HL-60 (cell line): ENCODE results near the gene NFIX.

ENCODE experiments used
- DNase-seq, 2 experiments: peaks; one replicate each; pipeline ENCODE4 v3.0.0-alpha.2; 2010 to 2020; ENCODE audit warnings: low read depth in 1 of 2, low spot score in 1 of 2
- H3K27ac ChIP-seq: fragments of 250-450 bp; sonication (Bioruptor Pico); replicated peaks from 2 replicates; pipeline ENCODE4 v1.5.1; 2020; ENCODE audit warnings: mild to moderate bottlenecking, moderate library complexity
- H3K27me3 ChIP-seq: fragments of 250-450 bp; sonication (Bioruptor Pico); 2 replicates; pipeline ENCODE4 v1.5.1; 2021; ENCODE audit warnings: mild to moderate bottlenecking, moderate library complexity; ENCODE audit not compliant: insufficient read depth, poor library complexity, severe bottlenecking
- H3K4me3 ChIP-seq: replicated peaks from 2 replicates; pipeline ENCODE4 v1.5.1; 2011; ENCODE audit warnings: mild to moderate bottlenecking, control low read depth, low read length; ENCODE audit not compliant: insufficient read depth
- CTCF ChIP-seq: IDR thresholded peaks from one replicate; pipeline ENCODE4 v1.5.1; 2011; ENCODE audit warnings: low read length, control low read depth, inconsistent platforms; ENCODE audit not compliant: insufficient read depth
- GABPA ChIP-seq: IDR thresholded peaks from 2 replicates; pipeline ENCODE4 v1.6.1; 2012; ENCODE audit warnings: low read depth
- POLR2AphosphoS5 ChIP-seq: IDR thresholded peaks from 2 replicates; pipeline ENCODE4 v1.6.1; 2012; ENCODE audit warnings: low read depth
- SPI1 ChIP-seq: IDR thresholded peaks from 2 replicates; pipeline ENCODE4 v1.6.1; 2012; ENCODE audit warnings: low read depth, mild to moderate bottlenecking, borderline replicate concordance
- TF ChIP-seq, protein P1 (sequence below): IDR thresholded peaks from 2 replicates; pipeline ENCODE4 v1.6.1; 2012; ENCODE audit warnings: low read depth; ENCODE audit not compliant: insufficient replicate concordance

NFIX gene

DNA sequence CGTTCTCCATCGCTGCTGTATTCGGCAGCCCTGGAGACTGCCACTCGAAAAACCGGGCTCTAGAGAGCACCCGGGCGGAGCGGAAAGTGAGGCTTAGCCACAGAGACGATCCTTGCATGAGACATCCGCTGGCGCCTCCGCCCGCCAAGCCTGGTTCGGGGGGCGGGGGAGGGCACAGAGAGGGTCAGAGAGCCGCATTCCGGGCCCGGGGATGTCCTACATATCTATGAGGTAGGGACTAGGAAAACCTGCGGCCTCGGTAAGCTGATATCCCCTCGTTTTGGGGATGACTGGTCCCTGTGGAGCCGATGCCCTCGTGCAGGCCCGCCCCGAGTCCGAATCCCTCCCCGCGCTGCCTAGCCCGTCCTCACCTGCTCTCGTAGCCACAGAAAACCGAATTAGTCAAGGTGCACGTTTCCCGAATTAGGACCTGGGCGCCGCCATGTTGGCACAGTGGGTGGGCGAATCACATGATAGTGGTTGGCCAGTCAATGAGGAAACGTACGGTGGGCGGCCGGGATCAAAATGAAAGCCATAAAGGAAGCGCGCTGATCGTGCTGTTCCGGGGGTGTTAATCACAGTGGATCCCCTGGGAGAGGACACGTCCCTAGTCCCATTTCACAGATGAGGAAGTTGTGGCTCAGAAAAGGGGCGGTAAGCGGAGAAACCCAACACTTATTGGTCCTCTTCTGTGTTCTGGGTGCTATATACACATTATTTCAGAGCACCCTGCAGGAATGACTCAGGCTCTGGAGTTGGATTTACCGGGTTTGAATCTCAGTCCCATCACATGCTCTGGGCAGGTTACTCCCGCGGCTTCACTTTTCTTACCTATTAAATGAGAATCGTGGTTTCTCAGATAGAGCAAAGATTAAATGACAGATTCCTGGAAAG, 121.3 kb downstream of the NFIX start, which contains the start of gene TRMT1:
TRMT1 (minus strand) TSS at position 459 of the 894 bp plus-strand sequence; CDS start at position 118, 341 bp downstream.
- peak; percentile 96 to 98 for DNase-seq
- H3K4me3 ChIP-seq, result peak within 1 kb of the TSS; percentile 98
- peak within 1 kb of the TSS; percentile 83 for H3K27ac ChIP-seq
- no peaks in the 10 kb centered on the region for H3K27me3 ChIP-seq
- TF ChIP-seq, protein P1, sequence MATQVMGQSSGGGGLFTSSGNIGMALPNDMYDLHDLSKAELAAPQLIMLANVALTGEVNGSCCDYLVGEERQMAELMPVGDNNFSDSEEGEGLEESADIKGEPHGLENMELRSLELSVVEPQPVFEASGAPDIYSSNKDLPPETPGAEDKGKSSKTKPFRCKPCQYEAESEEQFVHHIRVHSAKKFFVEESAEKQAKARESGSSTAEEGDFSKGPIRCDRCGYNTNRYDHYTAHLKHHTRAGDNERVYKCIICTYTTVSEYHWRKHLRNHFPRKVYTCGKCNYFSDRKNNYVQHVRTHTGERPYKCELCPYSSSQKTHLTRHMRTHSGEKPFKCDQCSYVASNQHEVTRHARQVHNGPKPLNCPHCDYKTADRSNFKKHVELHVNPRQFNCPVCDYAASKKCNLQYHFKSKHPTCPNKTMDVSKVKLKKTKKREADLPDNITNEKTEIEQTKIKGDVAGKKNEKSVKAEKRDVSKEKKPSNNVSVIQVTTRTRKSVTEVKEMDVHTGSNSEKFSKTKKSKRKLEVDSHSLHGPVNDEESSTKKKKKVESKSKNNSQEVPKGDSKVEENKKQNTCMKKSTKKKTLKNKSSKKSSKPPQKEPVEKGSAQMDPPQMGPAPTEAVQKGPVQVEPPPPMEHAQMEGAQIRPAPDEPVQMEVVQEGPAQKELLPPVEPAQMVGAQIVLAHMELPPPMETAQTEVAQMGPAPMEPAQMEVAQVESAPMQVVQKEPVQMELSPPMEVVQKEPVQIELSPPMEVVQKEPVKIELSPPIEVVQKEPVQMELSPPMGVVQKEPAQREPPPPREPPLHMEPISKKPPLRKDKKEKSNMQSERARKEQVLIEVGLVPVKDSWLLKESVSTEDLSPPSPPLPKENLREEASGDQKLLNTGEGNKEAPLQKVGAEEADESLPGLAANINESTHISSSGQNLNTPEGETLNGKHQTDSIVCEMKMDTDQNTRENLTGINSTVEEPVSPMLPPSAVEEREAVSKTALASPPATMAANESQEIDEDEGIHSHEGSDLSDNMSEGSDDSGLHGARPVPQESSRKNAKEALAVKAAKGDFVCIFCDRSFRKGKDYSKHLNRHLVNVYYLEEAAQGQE, result peak; percentile 36
- TF ChIP-seq CTCF, result no peak
- peak; percentile 72 for TF ChIP-seq POLR2AphosphoS5
- TF ChIP-seq GABPA, result peak; percentile 56; the same call in 1 of the 2 replicates

DNA sequence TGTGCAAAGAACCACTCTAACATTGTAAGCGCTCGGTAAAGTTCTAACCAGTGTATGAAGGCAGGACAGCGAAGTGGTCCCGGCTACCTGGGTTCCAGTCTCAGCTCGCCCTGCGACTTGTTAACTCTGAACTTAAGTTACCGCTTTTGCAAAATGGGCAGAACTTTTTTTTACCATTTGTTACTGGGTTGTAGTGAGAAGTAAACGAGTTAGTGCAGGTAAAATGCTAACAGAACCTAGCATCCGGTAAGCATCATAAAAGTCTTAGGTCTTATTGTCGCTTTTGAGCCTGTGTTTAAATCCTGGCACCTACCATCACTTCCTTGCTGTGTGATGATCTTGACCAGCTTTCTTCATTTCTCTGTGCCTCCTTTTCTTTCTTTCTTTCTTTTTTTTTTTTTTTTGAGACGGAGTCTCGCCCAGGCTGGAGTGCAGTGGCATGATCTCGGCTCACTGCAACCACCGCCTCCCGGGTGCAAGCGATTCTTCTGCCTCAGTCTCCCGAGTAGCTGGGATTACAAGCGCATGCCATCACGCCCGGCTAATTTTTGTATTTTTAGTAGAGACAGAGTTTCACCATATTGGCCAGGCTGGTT, 122.0 kb downstream of the NFIX start:
- H3K4me3 ChIP-seq, result peak overlapping the region; percentile 98
- peak overlapping the region; percentile 83 for H3K27ac ChIP-seq

More for the DNA sequence above, 122.0 kb downstream of the NFIX start:
- TF ChIP-seq POLR2AphosphoS5 (no peak), GABPA (no peak), SPI1 (no peak), CTCF (no peak)
- TF ChIP-seq, protein P1, result no peak
- DNase-seq, result no peak
- no peaks in the 10 kb centered on the region for H3K27me3 ChIP-seq
